Right ventricle myocardium superior (tissue), 1 donor: ENCODE data around the gene R3HCC1L. TPM values are rescaled to one million over a fixed set of nuclear protein-coding genes. Genes with fewer than 3 reads are reported as not detected.
A peak's percentile ranks its signal among the peaks of the same experiment; 100 is the strongest.

ENCODE experiments used
- ATAC-seq: fragments of 200-7000 bp; cut with Tn5 transposase; one replicate; pipeline ENCODE4 v1.9.1; 2020; ENCODE audit warnings: mild to moderate bottlenecking; ENCODE audit not compliant: poor library complexity
- DNase-seq: peaks from one replicate; pipeline ENCODE4 v3.0.0-alpha.2; 2020
- intact Hi-C: fragments of 100-400 bp; cut with DNase I; formaldehyde crosslinking; loops from one replicate; pipeline ENCODE4 v1.11.2; 2022
- long read RNA-seq: library from polyadenylated mRNA; unstranded; transcript quantifications from one replicate; pipeline ENCODE4 v2.0.0, GENCODE V29; 2021
- total RNA-seq: library from RNA; stranded (reverse); fragmentation: NEBNext Ultra II Directional; extraction: Animal tissue kit (Norgen Biotek cat#: 25700); gene quantifications from one replicate; pipeline ENCODE4 v1.2.1, GENCODE V29; 2021
- donor health status: DM: no; HTN: yes; CAD: no; lungs with severe emphysema.

R3HCC1L gene
- total RNA-seq: 4.9 TPM
- long read RNA-seq, partial matches to known transcripts: 1 of 18 reads
- long read RNA-seq, other reads (novel, unspliced or antisense): 15 of 18 reads

GRCh38 chr10:98134431-98135221, at the start of gene R3HCC1L:
R3HCC1L (plus strand) TSS chr10:98134657; CDS start chr10:98208115, 73,458 bp downstream.
- intact Hi-C loops: no loop called here

GRCh38 chr10:98085238-98085637, 49.2 kb upstream of the R3HCC1L start:
- DNase-seq: no peak
- ATAC-seq: no peak
- intact Hi-C loops: no loop called here

More at GRCh38 chr10:98134431-98135221, at the start of gene R3HCC1L:
- ATAC-seq (peak; percentile 99), DNase-seq (peak; percentile 96)

- DNase-seq: no peak
- intact Hi-C loops: no loop called here
- no peak for ATAC-seq
Measured at GRCh38 chr10:98086837-98087708, 47.4 kb upstream of the R3HCC1L start.

GRCh38 chr10:98088186-98088971, 46.1 kb upstream of the R3HCC1L start:
- ATAC-seq (peak; percentile 93), DNase-seq (peak; percentile 46)
- intact Hi-C loops: no loop called here

- intact Hi-C loops: no loop called here
- DNase-seq (no peak), ATAC-seq (no peak)
Measured at GRCh38 chr10:98090822-98091221, 43.6 kb upstream of the R3HCC1L start.

GRCh38 chr10:98096316-98096715, 38.1 kb upstream of the R3HCC1L start:
- ATAC-seq: no peak
- intact Hi-C loops: no loop called here
- DNase-seq: no peak

GRCh38 chr10:98096731-98097130, 37.7 kb upstream of the R3HCC1L start:
- DNase-seq (no peak), ATAC-seq (no peak)
- intact Hi-C loops: no loop called here

- ATAC-seq (no peak), DNase-seq (no peak)
- intact Hi-C loops: no loop called here
Measured at GRCh38 chr10:98097175-98097574, 37.3 kb upstream of the R3HCC1L start.

GRCh38 chr10:98097616-98098015, 36.8 kb upstream of the R3HCC1L start:
- ATAC-seq: no peak
- no peak for DNase-seq
- intact Hi-C loops: no loop called here

- no peak for ATAC-seq
- intact Hi-C loops: no loop called here
- DNase-seq: no peak
Measured at GRCh38 chr10:98098247-98098646, 36.2 kb upstream of the R3HCC1L start.

GRCh38 chr10:98100476-98100875, 34.0 kb upstream of the R3HCC1L start:
- no peak for DNase-seq
- intact Hi-C loops: no loop called here
- no peak for ATAC-seq

GRCh38 chr10:98101366-98101765, 33.1 kb upstream of the R3HCC1L start:
- DNase-seq: no peak
- intact Hi-C loops: no loop called here
- no peak for ATAC-seq

- intact Hi-C loops: no loop called here
- DNase-seq (no peak), ATAC-seq (no peak)
Measured at GRCh38 chr10:98104125-98104524, 30.3 kb upstream of the R3HCC1L start.

- DNase-seq: no peak
- no peak for ATAC-seq
- intact Hi-C loops: no loop called here
Measured at GRCh38 chr10:98106531-98106930, 27.9 kb upstream of the R3HCC1L start.

GRCh38 chr10:98107644-98108430, 26.6 kb upstream of the R3HCC1L start:
- intact Hi-C loops: no loop called here
- ATAC-seq: no peak

GRCh38 chr10:98110356-98110755, 24.1 kb upstream of the R3HCC1L start:
- no peak for ATAC-seq
- intact Hi-C loops: no loop called here
- no peak for DNase-seq

More at GRCh38 chr10:98107644-98108430, 26.6 kb upstream of the R3HCC1L start:
- DNase-seq: no peak

GRCh38 chr10:98115031-98115787, 19.2 kb upstream of the R3HCC1L start:
- intact Hi-C loops: no loop called here
- DNase-seq (no peak), ATAC-seq (no peak)
